Chondrocyte (in vitro differentiated cells): ENCODE results near the gene FBXO44. TPM values are rescaled to one million over a fixed set of nuclear protein-coding genes. Genes with fewer than 3 reads are reported as not detected.

Experiments used
- DNase-seq: peaks from one replicate; pipeline ENCODE4 v3.0.0; 2021; ENCODE audit warnings: mixed read lengths, low spot score
- H3K27ac Mint-ChIP-seq: one replicate; pipeline ENCODE4 v1.8.0; 2021; ENCODE audit warnings: mild to moderate bottlenecking, moderate library complexity, mixed read lengths; ENCODE audit not compliant: unreplicated experiment
- H3K27me3 Mint-ChIP-seq: 2 replicates; pipeline ENCODE4 v1.8.0; 2021; ENCODE audit warnings: low read depth, mixed read lengths
- H3K36me3 Mint-ChIP-seq: 2 replicates; pipeline ENCODE4 v1.8.0; 2021; ENCODE audit warnings: low read depth, mixed read lengths
- H3K4me1 Mint-ChIP-seq: 2 replicates; pipeline ENCODE4 v1.8.0; 2021; ENCODE audit warnings: low read depth, mild to moderate bottlenecking, mixed read lengths
- H3K4me3 Mint-ChIP-seq: one replicate; pipeline ENCODE4 v1.8.0; 2021; ENCODE audit warnings: mild to moderate bottlenecking, moderate library complexity, mixed read lengths; ENCODE audit not compliant: unreplicated experiment
- H3K9me3 Mint-ChIP-seq: 2 replicates; pipeline ENCODE4 v1.8.0; 2021; ENCODE audit warnings: low read depth, mixed read lengths
- CTCF ChIP-seq: fragments of 200-600 bp; sonication (generic); IDR thresholded peaks from 2 replicates; pipeline ENCODE4 v1.5.0; 2021; ENCODE audit warnings: antibody characterized with exemption, mild to moderate bottlenecking, moderate library complexity
- total RNA-seq: library from RNA; stranded (reverse); gene quantifications from 3 replicates; pipeline ENCODE4 v1.2.1, GENCODE V29; 2021

FBXO44 gene
- total RNA-seq, 1 donor from 2014 or later, result 17.5 TPM

- H3K4me1 Mint-ChIP-seq, result peaks cover 7% of the 10 kb centered on the region
- no peak overlapping the region for H3K27ac Mint-ChIP-seq
- H3K36me3 Mint-ChIP-seq, result peaks cover 8% of the 10 kb centered on the region
- no peak for TF ChIP-seq CTCF
- no peak for DNase-seq
- no peak overlapping the region for H3K4me3 Mint-ChIP-seq
- no peaks in the 10 kb centered on the region for H3K9me3 Mint-ChIP-seq
- no peaks in the 10 kb centered on the region for H3K27me3 Mint-ChIP-seq
Measured at GRCh38 chr1:11657654-11658053, 3.0 kb downstream of the FBXO44 start.

GRCh38 chr1:11658542-11658941 lies 3.9 kb downstream of the FBXO44 start:
- no peak for DNase-seq
- Mint-ChIP-seq H3K9me3 (no peaks in the 10 kb centered on the region), H3K4me1 (peaks cover 7% of the 10 kb centered on the region), H3K36me3 (peaks cover 8% of the 10 kb centered on the region), H3K27ac (no peak overlapping the region), H3K27me3 (no peaks in the 10 kb centered on the region), H3K4me3 (no peak overlapping the region)
- no peak for TF ChIP-seq CTCF

GRCh38 chr1:11659748-11660147 lies 5.1 kb downstream of the FBXO44 start:
- H3K36me3 Mint-ChIP-seq, result peaks cover 8% of the 10 kb centered on the region
- H3K9me3 Mint-ChIP-seq, result no peaks in the 10 kb centered on the region
- no peaks in the 10 kb centered on the region for H3K27me3 Mint-ChIP-seq
- peaks cover 7% of the 10 kb centered on the region for H3K4me1 Mint-ChIP-seq
- DNase-seq, result no peak
- no peak for TF ChIP-seq CTCF
- H3K27ac Mint-ChIP-seq, result no peak overlapping the region
- H3K4me3 Mint-ChIP-seq, result no peak overlapping the region

DNA sequence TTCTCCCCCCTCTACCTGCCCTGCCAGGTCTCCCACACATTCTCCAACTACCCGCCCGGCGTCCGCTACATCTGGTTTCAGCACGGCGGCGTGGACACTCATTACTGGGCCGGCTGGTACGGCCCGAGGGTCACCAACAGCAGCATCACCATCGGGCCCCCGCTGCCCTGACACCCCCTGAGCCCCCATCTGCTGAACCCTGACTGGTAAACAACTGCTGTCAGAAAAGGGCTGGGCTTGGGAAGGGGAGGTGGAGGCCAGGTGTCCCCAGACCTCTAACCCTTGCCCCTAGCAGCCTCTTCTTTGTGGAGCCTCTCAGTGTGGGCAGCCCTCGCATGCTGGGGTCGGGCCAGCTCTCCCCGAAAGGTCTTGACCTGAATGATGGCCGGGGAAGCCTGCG lies 6.4 kb downstream of the FBXO44 start:
- Mint-ChIP-seq H3K27me3 (no peaks in the 10 kb centered on the region), H3K4me1 (no peaks in the 10 kb centered on the region), H3K9me3 (no peaks in the 10 kb centered on the region), H3K4me3 (no peak overlapping the region), H3K36me3 (peaks cover 8% of the 10 kb centered on the region), H3K27ac (no peak overlapping the region)
- no peak for DNase-seq
- no peak for TF ChIP-seq CTCF

GRCh38 chr1:11664336-11665065 lies 9.8 kb downstream of the FBXO44 start:
- TF ChIP-seq CTCF, result peak; percentile 55
- peak overlapping the region; percentile 61 for H3K27ac Mint-ChIP-seq
- peaks cover 8% of the 10 kb centered on the region for H3K36me3 Mint-ChIP-seq
- peaks cover 3% of the 10 kb centered on the region for H3K4me1 Mint-ChIP-seq
- no peaks in the 10 kb centered on the region for H3K27me3 Mint-ChIP-seq
- H3K4me3 Mint-ChIP-seq, result peak overlapping the region; percentile 77
- H3K9me3 Mint-ChIP-seq, result no peaks in the 10 kb centered on the region
- no peak for DNase-seq
